SK-N-SH (cell line): ENCODE results near the gene AP2A1.

Source experiments
- EP300 ChIP-seq, 2 experiments: IDR thresholded peaks; 2 replicates each; pipeline versions ENCODE4 v1.4.0 to v1.6.1; 2012; ENCODE audit warnings: borderline replicate concordance in 1 of 2, low read depth in 1 of 2, low read length in 1 of 2
- NRF1 ChIP-seq: IDR thresholded peaks from 2 replicates; pipeline ENCODE4 v1.6.1; 2012; ENCODE audit warnings: low read depth, mild to moderate bottlenecking, low read length
- TCF12 ChIP-seq: IDR thresholded peaks from 2 replicates; pipeline ENCODE4 v1.4.0; 2012
- TF ChIP-seq, protein P1 (sequence below): fragments of 150-350 bp; IDR thresholded peaks from 2 replicates; pipeline ENCODE4 v1.6.1; 2017; ENCODE audit warnings: antibody characterized with exemption, low read length, low read depth, borderline replicate concordance

DNA sequence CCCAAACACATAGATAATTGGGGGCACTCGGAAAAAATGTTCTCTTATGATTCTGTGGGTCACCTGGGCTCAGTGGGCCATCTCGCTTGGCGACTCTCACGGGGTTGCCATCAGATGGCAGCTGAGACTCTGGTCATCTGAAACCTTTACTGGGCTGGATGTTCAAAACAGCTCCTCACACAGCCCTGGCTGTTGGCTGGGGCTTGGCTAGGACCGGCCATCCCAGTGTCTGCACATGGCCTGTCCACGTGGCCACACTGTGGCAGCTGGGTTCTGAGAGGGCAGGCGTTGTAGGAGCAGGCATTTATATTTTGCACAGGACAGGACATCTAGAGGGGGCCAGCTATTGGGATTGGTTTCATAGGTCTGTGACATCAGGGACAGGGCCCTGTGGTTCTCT, 66.8 kb downstream of the AP2A1 start:
- TF ChIP-seq, protein P1, sequence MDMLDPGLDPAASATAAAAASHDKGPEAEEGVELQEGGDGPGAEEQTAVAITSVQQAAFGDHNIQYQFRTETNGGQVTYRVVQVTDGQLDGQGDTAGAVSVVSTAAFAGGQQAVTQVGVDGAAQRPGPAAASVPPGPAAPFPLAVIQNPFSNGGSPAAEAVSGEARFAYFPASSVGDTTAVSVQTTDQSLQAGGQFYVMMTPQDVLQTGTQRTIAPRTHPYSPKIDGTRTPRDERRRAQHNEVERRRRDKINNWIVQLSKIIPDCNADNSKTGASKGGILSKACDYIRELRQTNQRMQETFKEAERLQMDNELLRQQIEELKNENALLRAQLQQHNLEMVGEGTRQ: no peak
- TF ChIP-seq NRF1 (no peak), TCF12 (no peak), EP300 (IDR thresholded peaks at IDR 0.05; ENCODE audit: borderline replicate concordance in 1 of 2, low read depth in 1 of 2, low read length in 1 of 2) (no peak)
